Endothelial cell of umbilical vein (primary cell): Measurements from ENCODE around the gene SLC6A6. TPM values are rescaled to one million over a fixed set of nuclear protein-coding genes. Genes with fewer than 3 reads are reported as not detected.

Experiments
- BruUV-seq: library from RNA; stranded (reverse); fragments of 400-500 nt; replicated peaks from 2 replicates; lab custom pipeline; 2021; lab: Mats Ljungman, UMichigan
- CTCF ChIA-PET: fragments of 300-600, 350-600 bp; sonication (Branson Sonifier 250); formaldehyde crosslinking; loops from one replicate; lab custom pipeline; 2021; ENCODE audit warnings: antibody characterized with exemption, inconsistent platforms; lab: Charles Lee
- POLR2A ChIA-PET: fragments of 300-600, 350-600 bp; sonication (Branson Sonifier 250); formaldehyde crosslinking; loops from one replicate; lab custom pipeline; 2021; ENCODE audit warnings: antibody characterized with exemption, inconsistent platforms; lab: Charles Lee
- DNase-seq: peaks from one replicate; pipeline ENCODE4 v3.0.0-alpha.2; 2011; ENCODE audit warnings: low read depth, low spot score
- FAIRE-seq: peaks from 2 replicates; lab custom pipeline; 2011; peaks lifted over from hg19 to GRCh38; lab: Jason Lieb, UNC
- H2AFZ ChIP-seq: 2 replicates; pipeline ENCODE4 v1.6.0; 2012; ENCODE audit warnings: low read depth, low read length, control low read depth, inconsistent platforms
- H3K27ac ChIP-seq: 2 replicates; pipeline ENCODE4 v1.5.1; 2011; ENCODE audit warnings: low read depth, mild to moderate bottlenecking, control low read depth, low read length, moderate library complexity; ENCODE audit not compliant: insufficient read depth
- H3K27me3 ChIP-seq, 2 experiments: 2 replicates each; pipeline versions ENCODE4 v1.6.0 to v1.6.1; 2011; ENCODE audit warnings: low read length in 2 of 2, mixed read lengths in 1 of 2; ENCODE audit not compliant: control insufficient read depth in 2 of 2, insufficient read depth in 2 of 2
- H3K36me3 ChIP-seq, 2 experiments: 2 replicates in 1 of 2; 3 replicates in 1 of 2; pipeline ENCODE4 v1.5.1; 2011; ENCODE audit warnings: low read length in 2 of 2, mild to moderate bottlenecking in 1 of 2, moderate library complexity in 1 of 2; ENCODE audit not compliant: control insufficient read depth in 2 of 2, insufficient read depth in 2 of 2; ENCODE audit errors: extremely low read depth in 1 of 2
- H3K4me1 ChIP-seq: 3 replicates; pipeline ENCODE4 v1.5.1; 2011; ENCODE audit warnings: mild to moderate bottlenecking, low read length; ENCODE audit not compliant: control insufficient read depth, insufficient read depth; ENCODE audit errors: extremely low read depth
- H3K4me2 ChIP-seq: 2 replicates; pipeline ENCODE4 v1.6.1; 2011; ENCODE audit warnings: low read length, control low read depth, mixed read lengths; ENCODE audit not compliant: insufficient read depth
- H3K4me3 ChIP-seq, 3 experiments: fragments of 200-600 bp in 1 of 3; sonication (generic), shearing (Covaris generic) in 1 of 3; replicated peaks in 1 of 3; 2 replicates each; pipeline ENCODE4 v1.5.1; 2011 to 2016; ENCODE audit warnings: control low read depth in 3 of 3, low read length in 3 of 3, mild to moderate bottlenecking in 2 of 3, inconsistent platforms in 1 of 3, low read depth in 1 of 3, moderate library complexity in 1 of 3; ENCODE audit not compliant: insufficient read depth in 1 of 3
- H3K79me2 ChIP-seq: 2 replicates; pipeline ENCODE4 v1.6.0; 2012; ENCODE audit warnings: low read length, inconsistent platforms; ENCODE audit not compliant: control insufficient read depth, insufficient read depth
- H3K9ac ChIP-seq: replicated peaks from 2 replicates; pipeline ENCODE3; 2011; ENCODE audit warnings: low read length, control low read depth; ENCODE audit not compliant: insufficient read depth; ENCODE audit errors: extremely low read depth
- H3K9me1 ChIP-seq: replicated peaks from 3 replicates; pipeline ENCODE4 v1.6.0; 2011; ENCODE audit warnings: mild to moderate bottlenecking, low read length; ENCODE audit not compliant: control insufficient read depth, insufficient read depth; ENCODE audit errors: extremely low read depth
- H3K9me3 ChIP-seq: replicated peaks from 2 replicates; pipeline ENCODE4 v1.5.1; 2012; ENCODE audit warnings: low read length, inconsistent platforms; ENCODE audit not compliant: control insufficient read depth, insufficient read depth
- H4K20me1 ChIP-seq: replicated peaks from 2 replicates; pipeline ENCODE3; 2011; ENCODE audit warnings: mild to moderate bottlenecking, low read length; ENCODE audit not compliant: control insufficient read depth, insufficient read depth; ENCODE audit errors: extremely low read depth
- POLR2A ChIP-seq: IDR thresholded peaks from 2 replicates; pipeline ENCODE4 v1.6.1; 2012; ENCODE audit warnings: low read depth, mild to moderate bottlenecking, control low read depth, low read length
- dilution Hi-C: fragments of 300-500 bp; cut with MboI; formaldehyde crosslinking; loops from one replicate; pipeline ENCODE4 v1.15.0; 2019; ENCODE audit warnings: low sequenced_read_pairs; ENCODE audit not compliant: extremely low pct_ligation_motif_present
- intact Hi-C: fragments of 100-400 bp; cut with micrococcal nuclease; formaldehyde crosslinking; loops from one replicate; pipeline ENCODE4 v1.10.0; 2022
- polyA plus RNA-seq, 4 experiments: library from polyadenylated mRNA; depleted of rRNA in 3 of 4; stranded (reverse) in 3 of 4; unstranded in 1 of 4; fragments of >200 nt; gene quantifications; 2 replicates each; pipeline versions ENCODE4 v1.2.1 to v1.2.3, GENCODE V29; 2011 to 2012; ENCODE audit warnings: missing spikeins in 1 of 4
- total RNA-seq: library from RNA; stranded (reverse); gene quantifications from 2 replicates; pipeline ENCODE4 v1.2.3, GENCODE V29; 2021
- TF ChIP-seq, protein P1 (sequence below), 2 donors: IDR thresholded peaks; 1 replicate in 1 of 2; 2 replicates in 1 of 2; pipeline ENCODE4 v1.5.1; 2011; ENCODE audit warnings: low read length in 2 of 2, mild to moderate bottlenecking in 2 of 2, moderate library complexity in 2 of 2, control low read depth in 1 of 2, inconsistent platforms in 1 of 2, low read depth in 1 of 2; ENCODE audit not compliant: insufficient read depth in 1 of 2; ENCODE audit errors: extremely low read depth in 1 of 2

SLC6A6 gene
- total and polyA plus RNA-seq, 2 donors (not counting 3 experiments of a cell fraction or from before 2014, with no cell fraction given): 25.7 to 38.0 TPM

DNA sequence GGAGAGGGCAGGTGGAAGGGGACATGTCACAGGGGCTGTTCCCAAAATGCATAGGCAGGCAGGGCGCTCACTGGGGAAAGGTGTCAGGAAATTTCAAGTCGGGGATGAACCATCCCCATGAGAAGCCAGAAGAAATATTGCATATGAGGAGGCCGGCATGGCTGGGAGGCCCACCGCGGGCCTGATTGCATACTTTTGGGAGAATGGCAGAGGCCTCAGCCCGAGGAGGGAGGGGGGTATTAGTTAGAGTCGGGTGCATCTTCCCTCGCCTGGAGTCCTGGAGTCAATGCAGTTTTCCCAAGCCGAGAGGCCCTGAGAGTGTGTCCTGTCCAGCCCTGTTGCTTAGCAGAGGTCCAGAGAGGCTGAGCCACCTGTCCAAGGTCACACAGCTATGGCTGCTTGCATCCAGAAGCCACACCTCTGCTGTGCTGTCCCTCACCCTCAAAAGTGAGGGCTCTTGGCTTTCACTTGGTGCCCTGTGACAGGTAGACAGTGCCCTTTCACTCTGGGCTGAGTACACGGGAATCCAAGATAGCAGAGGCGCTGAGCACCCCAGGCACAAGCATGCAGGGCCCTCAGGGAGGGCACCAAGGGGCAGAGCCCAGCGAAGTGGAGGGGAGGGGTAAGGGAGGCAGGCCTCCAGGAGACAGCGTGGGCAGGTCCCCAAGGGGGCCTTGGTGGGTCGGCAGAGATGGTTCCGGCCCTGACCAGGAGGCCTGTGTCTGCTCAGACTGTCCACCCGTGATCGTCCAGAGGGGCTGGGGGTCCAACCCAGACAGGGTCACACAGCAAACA lies 89.2 kb downstream of the SLC6A6 start:
- intact Hi-C loops: no loop called here
- no peak for FAIRE-seq

More for the DNA sequence above, 89.2 kb downstream of the SLC6A6 start:
- Histone ChIP-seq H3K27me3 (no peaks in the 10 kb centered on the region), H3K27ac (no peak overlapping the region), H4K20me1 (no peaks in the 10 kb centered on the region), H3K79me2 (no peaks in the 10 kb centered on the region), H3K36me3 (peaks cover 0 to 2% of the 10 kb centered on the region in 2 experiments), H3K4me3 (no peak overlapping the region), H3K9ac (no peak overlapping the region), H3K4me2 (no peak overlapping the region), H3K4me1 (no peaks in the 10 kb centered on the region), H3K9me3 (no peaks in the 10 kb centered on the region), H2AFZ (no peak overlapping the region), H3K9me1 (no peaks in the 10 kb centered on the region)
- CTCF ChIA-PET: interaction anchor here (0.9 kb wide), 1 partner anchor 288 kb away, joined by 3 read pairs; no protein-coding TSS in a partner anchor
- no peak for DNase-seq
- no peak for TF ChIP-seq POLR2A
- TF ChIP-seq, protein P1, sequence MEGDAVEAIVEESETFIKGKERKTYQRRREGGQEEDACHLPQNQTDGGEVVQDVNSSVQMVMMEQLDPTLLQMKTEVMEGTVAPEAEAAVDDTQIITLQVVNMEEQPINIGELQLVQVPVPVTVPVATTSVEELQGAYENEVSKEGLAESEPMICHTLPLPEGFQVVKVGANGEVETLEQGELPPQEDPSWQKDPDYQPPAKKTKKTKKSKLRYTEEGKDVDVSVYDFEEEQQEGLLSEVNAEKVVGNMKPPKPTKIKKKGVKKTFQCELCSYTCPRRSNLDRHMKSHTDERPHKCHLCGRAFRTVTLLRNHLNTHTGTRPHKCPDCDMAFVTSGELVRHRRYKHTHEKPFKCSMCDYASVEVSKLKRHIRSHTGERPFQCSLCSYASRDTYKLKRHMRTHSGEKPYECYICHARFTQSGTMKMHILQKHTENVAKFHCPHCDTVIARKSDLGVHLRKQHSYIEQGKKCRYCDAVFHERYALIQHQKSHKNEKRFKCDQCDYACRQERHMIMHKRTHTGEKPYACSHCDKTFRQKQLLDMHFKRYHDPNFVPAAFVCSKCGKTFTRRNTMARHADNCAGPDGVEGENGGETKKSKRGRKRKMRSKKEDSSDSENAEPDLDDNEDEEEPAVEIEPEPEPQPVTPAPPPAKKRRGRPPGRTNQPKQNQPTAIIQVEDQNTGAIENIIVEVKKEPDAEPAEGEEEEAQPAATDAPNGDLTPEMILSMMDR (IDR thresholded peaks at IDR 0.05; ENCODE audit: extremely low read depth in 1 of 2, insufficient read depth in 1 of 2, low read depth in 1 of 2, low read length in 2 of 2): no peak
- no TSS peak for BruUV-seq
- POLR2A ChIA-PET: no interaction called here
- dilution Hi-C loops: no loop called here
